ENCODE measurements around the gene GNG4. TPM values are rescaled to one million over a fixed set of nuclear protein-coding genes. Genes with fewer than 3 reads are reported as not detected.

GNG4 gene
- total RNA-seq, 2 donors from 2014 or later, result 13.5 to 14.2 TPM

- 90 to 93% methylated on average over 2 to 7 of the region's 7 CpGs for WGBS, 2 experiments (ENCODE audit: insufficient coverage in 1 of 2, insufficient read length in 1 of 2)
- no peaks in the 10 kb centered on the region for H3K9me3 ChIP-seq (ENCODE audit: control insufficient read depth, low read length)
- no peaks in the 10 kb centered on the region for H3K4me1 ChIP-seq (ENCODE audit: control insufficient read depth, insufficient read depth, low read length)
- H3K4me3 ChIP-seq (ENCODE audit: low read length), result no peak overlapping the region
- TF ChIP-seq CTCF (conservative IDR thresholded peaks at IDR 0.05), result no peak
- H3K9ac ChIP-seq (ENCODE audit: extremely low read depth, low read length, poor library complexity, severe bottlenecking), result no peak overlapping the region
- peaks cover 2% of the 10 kb centered on the region for H3K36me3 Mint-ChIP-seq (ENCODE audit: low read depth)
- no peaks in the 10 kb centered on the region for H3K27me3 Mint-ChIP-seq (ENCODE audit: insufficient read depth)
- no peaks in the 10 kb centered on the region for H3K27me3 ChIP-seq (ENCODE audit: control insufficient read depth, insufficient read depth, low read length, poor library complexity, severe bottlenecking)
- H3K27ac Mint-ChIP-seq, result no peak overlapping the region
- H3K36me3 ChIP-seq (ENCODE audit: control insufficient read depth, insufficient read depth, low read length), result no peaks in the 10 kb centered on the region
- peaks cover 5% of the 10 kb centered on the region for H3K4me1 Mint-ChIP-seq
- no peak for DNase-seq
- no peaks in the 10 kb centered on the region for H3K9me3 Mint-ChIP-seq
- H3K27ac ChIP-seq (ENCODE audit: low read depth, low read length), result no peak overlapping the region
- H3K4me3 Mint-ChIP-seq, result no peak overlapping the region
Observed at GRCh38 chr1:235567812-235568503, 81.6 kb downstream of the GNG4 start.

GRCh38 chr1:235566084-235566483 is 83.5 kb downstream of the GNG4 start:
- no peak for TF ChIP-seq CTCF (conservative IDR thresholded peaks at IDR 0.05)
- no peak overlapping the region for H3K27ac ChIP-seq (ENCODE audit: low read depth, low read length)
- no peak overlapping the region for H3K9ac ChIP-seq (ENCODE audit: extremely low read depth, low read length, poor library complexity, severe bottlenecking)
- Mint-ChIP-seq H3K27me3 (ENCODE audit: insufficient read depth) (no peaks in the 10 kb centered on the region), H3K4me1 (peaks cover 5% of the 10 kb centered on the region), H3K9me3 (no peaks in the 10 kb centered on the region), H3K4me3 (no peak overlapping the region), H3K27ac (no peak overlapping the region), H3K36me3 (ENCODE audit: low read depth) (peaks cover 2% of the 10 kb centered on the region)
- H3K36me3 ChIP-seq (ENCODE audit: control insufficient read depth, insufficient read depth, low read length), result no peaks in the 10 kb centered on the region
- no peaks in the 10 kb centered on the region for H3K4me1 ChIP-seq (ENCODE audit: control insufficient read depth, insufficient read depth, low read length)
- DNase-seq, result peak; percentile 73
- no peak overlapping the region for H3K4me3 ChIP-seq (ENCODE audit: low read length)
- 56 to 66% methylated on average over 8 of the region's 8 CpGs for WGBS, 2 experiments (ENCODE audit: insufficient coverage in 1 of 2, insufficient read length in 1 of 2)
- H3K9me3 ChIP-seq (ENCODE audit: control insufficient read depth, low read length), result no peaks in the 10 kb centered on the region
- no peaks in the 10 kb centered on the region for H3K27me3 ChIP-seq (ENCODE audit: control insufficient read depth, insufficient read depth, low read length, poor library complexity, severe bottlenecking)

- Mint-ChIP-seq H3K4me1 (peaks cover 5% of the 10 kb centered on the region), H3K4me3 (no peak overlapping the region), H3K27me3 (ENCODE audit: insufficient read depth) (no peaks in the 10 kb centered on the region), H3K9me3 (no peaks in the 10 kb centered on the region), H3K27ac (no peak overlapping the region), H3K36me3 (ENCODE audit: low read depth) (no peaks in the 10 kb centered on the region)
- WGBS, 2 experiments (ENCODE audit: insufficient coverage in 1 of 2, insufficient read length in 1 of 2), result 100% methylated on average over 1 of the region's 1 CpG; no CpG with 5 or more reads in 1 of the 2 experiments
- Histone ChIP-seq H3K36me3 (ENCODE audit: control insufficient read depth, insufficient read depth, low read length) (no peaks in the 10 kb centered on the region), H3K9ac (ENCODE audit: extremely low read depth, low read length, poor library complexity, severe bottlenecking) (no peak overlapping the region), H3K4me3 (ENCODE audit: low read length) (no peak overlapping the region), H3K27ac (ENCODE audit: low read depth, low read length) (no peak overlapping the region), H3K27me3 (ENCODE audit: control insufficient read depth, insufficient read depth, low read length, poor library complexity, severe bottlenecking) (no peaks in the 10 kb centered on the region), H3K4me1 (ENCODE audit: control insufficient read depth, insufficient read depth, low read length) (no peaks in the 10 kb centered on the region), H3K9me3 (ENCODE audit: control insufficient read depth, low read length) (no peaks in the 10 kb centered on the region)
- TF ChIP-seq CTCF (conservative IDR thresholded peaks at IDR 0.05), result no peak
- DNase-seq, result no peak
Observed at GRCh38 chr1:235563513-235564061, 86.0 kb downstream of the GNG4 start.
